HG03469 (cell line): ENCODE measurements around the gene TRIM43.
"Not testable (repeated sequence)": the region's sequence is repeated elsewhere in the genome, so short reads cannot be mapped to it uniquely, and the experiment has no call there.

Experiments used
- ATAC-seq: cut with Tn5 transposase; IDR thresholded peaks from one replicate; pipeline ENCODE4 v1.9.1; 2021; ENCODE audit warnings: mild to moderate bottlenecking, moderate library complexity, moderate number of reproducible peaks; ENCODE audit not compliant: unreplicated experiment

The TRIM43 gene

DNA sequence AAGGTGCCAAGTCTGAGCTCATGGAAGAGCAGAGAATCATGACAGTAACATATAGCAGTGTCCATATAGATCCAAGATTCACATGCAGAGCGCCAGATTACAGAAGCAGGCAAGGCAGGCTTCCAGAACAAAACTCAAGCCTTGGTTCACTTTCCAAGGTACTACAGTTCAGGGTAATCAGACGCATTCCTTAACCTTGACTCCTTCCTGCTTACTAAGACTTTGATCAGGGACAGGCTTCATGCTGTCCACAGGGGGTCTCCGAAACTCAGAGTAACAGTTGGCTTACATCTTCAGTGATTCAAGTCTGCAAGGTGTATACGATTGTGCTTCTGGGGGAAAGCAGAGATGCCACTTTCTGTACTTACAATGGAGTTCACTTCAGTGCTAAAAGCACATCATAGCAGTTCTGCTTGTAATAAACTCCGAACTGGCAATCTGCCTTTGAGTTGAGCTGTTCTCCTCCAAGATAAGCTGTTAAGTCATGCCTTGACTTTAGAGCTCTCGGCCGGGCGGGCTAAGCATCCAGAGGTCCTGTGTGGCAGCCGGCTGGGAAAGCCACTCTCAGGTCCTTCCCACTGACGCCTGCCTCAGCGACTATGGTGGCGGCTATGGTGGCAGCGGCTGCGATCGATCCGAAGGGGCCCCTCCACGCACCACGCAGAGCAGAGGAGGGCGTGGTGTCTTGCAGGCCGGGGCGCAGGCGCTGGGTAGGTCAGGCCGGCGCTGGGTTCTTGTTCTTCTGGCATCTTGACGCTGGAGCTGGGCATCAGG, 48.9 kb downstream of the TRIM43 start:
- not testable (repeated sequence) for ATAC-seq

- ATAC-seq, result not testable (repeated sequence)
These were observed 49.4 kb downstream of the TRIM43 start for GRCh38 chr2:95641289-95641575.

GRCh38 chr2:95641787-95642186, 50.0 kb downstream of the TRIM43 start:
- ATAC-seq, result not testable (repeated sequence)

DNA sequence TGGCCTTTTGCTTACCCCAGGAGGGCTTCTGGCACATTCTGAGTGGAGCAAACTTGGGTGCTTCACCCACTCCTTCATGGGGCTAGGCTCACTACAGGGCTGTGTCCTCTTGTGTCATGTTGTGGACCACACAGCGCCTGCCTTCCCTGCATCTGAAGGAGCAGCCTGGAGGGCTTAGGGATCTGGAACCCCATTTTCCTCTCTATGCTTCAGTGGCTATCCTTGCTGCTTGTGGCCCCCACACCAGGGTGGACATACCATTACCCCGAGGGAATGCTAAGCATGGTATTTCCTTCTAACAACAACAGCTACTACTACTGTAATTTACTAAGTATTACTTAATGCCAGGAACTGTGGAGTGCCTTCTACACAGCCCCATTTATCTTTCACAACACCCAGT, 50.6 kb downstream of the TRIM43 start:
- ATAC-seq, result not testable (repeated sequence)

DNA sequence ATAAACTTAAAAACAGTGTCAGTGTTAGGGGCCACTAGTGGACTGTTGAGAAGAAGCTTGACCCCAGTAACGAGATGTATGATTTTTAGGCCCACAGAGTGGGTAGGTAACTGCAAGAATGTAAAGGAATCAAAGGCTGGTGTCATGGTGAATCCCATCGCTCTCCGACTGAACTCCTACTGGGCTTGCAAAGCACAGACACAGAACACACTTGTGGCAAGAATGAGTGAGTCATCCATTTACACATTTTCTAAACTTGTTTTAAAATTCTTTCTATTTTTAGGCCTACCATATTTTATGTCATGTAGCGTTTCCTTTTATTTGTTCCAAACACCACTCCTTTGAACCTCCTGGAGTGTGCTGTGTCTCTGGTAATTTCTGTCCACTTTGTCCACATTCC, 51.1 kb downstream of the TRIM43 start:
- ATAC-seq, result not testable (repeated sequence)

DNA sequence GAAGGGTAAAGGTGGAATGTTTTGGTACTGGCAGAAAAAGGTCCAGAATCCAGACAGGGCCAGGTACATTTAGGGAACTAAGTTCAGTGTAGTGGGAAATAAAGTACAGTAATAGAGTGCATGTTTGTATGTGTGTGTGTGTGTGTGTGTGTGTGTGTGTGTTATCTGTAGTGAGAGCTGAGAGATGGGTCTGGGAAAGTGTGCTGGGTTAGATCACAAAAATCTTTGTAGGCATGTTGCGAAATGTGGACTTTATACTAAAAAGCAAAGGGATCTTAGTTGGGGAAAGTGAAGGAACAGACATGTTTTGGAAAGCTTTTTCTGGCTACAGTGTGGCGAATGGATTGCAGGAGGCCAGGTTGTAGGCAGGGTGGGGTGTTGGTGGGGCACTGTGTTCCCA, 53.5 kb downstream of the TRIM43 start:
- not testable (repeated sequence) for ATAC-seq

- not testable (repeated sequence) for ATAC-seq
These were observed 54.6 kb downstream of the TRIM43 start for GRCh38 chr2:95646274-95646994.

- not testable (repeated sequence) for ATAC-seq
These were observed 57.2 kb downstream of the TRIM43 start for GRCh38 chr2:95648894-95649544.
